Stimulated activated naive B cell treated with anti-CD40 and anti-IgM and Interleukin-4, amounts not matched to agents 10 μg/mL and 1 μg/mL and 100 μg/mL, for 72 hours (primary cell): ENCODE measurements around the gene KLHL17.
A peak's percentile ranks its signal among the peaks of the same experiment; 100 is the strongest.
"Not testable (repeated sequence)": the region's sequence is repeated elsewhere in the genome, so short reads cannot be mapped to it uniquely, and the experiment has no call there.

Experiments
- ATAC-seq, 2 donors: fragments of 150-1000 bp; cut with Tn5 transposase; replicated peaks; 2 replicates each; pipeline ENCODE4 v1.10.0; 2021; ENCODE audit warnings: moderate library complexity in 1 of 2
- DNase-seq: peaks from one replicate; pipeline ENCODE4 v3.0.0; 2021
- H3K27ac Mint-ChIP-seq: one replicate; pipeline ENCODE4 v1.8.0; 2022; ENCODE audit warnings: mild to moderate bottlenecking, mixed read lengths
- H3K27me3 Mint-ChIP-seq, 2 donors: one replicate each; pipeline ENCODE4 v1.8.0; 2022; ENCODE audit warnings: mixed read lengths in 2 of 2
- H3K36me3 Mint-ChIP-seq, 2 donors: one replicate each; pipeline ENCODE4 v1.8.0; 2022; ENCODE audit warnings: mixed read lengths in 2 of 2, mild to moderate bottlenecking in 1 of 2
- H3K4me1 Mint-ChIP-seq, 2 donors: one replicate each; pipeline ENCODE4 v1.8.0; 2022; ENCODE audit warnings: mixed read lengths in 2 of 2, mild to moderate bottlenecking in 1 of 2
- H3K4me3 Mint-ChIP-seq, 2 donors: one replicate each; pipeline ENCODE4 v1.8.0; 2022; ENCODE audit warnings: mild to moderate bottlenecking in 2 of 2, mixed read lengths in 2 of 2, moderate library complexity in 1 of 2
- H3K9me3 Mint-ChIP-seq, 2 donors: one replicate each; pipeline ENCODE4 v1.8.0; 2022; ENCODE audit warnings: mixed read lengths in 2 of 2, mild to moderate bottlenecking in 1 of 2

KLHL17 gene

DNA sequence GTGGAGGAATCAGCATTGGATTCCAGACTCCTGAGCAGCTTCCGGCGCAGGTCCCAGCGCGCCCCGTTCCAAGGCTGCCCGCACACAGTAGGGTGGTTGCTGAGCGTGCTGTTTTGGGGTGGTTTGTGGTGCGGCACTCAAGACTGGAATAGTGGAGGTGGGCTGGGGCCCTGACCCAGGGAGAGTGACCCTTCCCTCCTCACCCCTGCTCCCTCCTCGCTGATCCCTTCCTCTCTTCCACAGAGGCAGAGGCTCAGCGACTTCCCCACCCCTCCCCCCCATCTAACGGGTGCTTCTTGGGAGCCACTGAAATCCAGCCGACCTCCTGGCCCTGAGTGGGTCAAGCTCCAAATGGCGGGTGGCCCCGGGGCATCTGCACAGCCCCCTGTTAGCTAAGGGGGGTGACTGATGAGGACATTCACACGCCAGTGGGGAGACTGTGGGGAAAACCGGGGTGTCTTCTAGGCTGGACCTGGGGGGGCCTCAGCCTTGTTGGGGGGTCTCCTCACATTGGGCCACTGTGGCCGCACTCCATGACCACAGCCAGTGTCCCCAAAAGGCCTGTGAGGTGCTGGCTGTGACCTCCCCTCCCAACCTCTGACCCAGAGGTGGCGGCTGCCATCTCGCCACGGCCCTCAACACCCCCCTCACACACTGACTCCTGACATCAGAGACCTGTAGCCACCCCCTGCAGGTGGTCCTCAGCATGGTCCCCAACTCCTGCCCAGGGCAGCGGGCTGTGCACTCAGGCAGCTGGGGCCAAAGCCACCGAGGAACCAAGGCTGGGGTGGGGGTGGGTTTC, 43.4 kb downstream of the KLHL17 start:
- H3K9me3 Mint-ChIP-seq: no peaks in the 10 kb centered on the region
- ATAC-seq: no peak
- H3K4me1 Mint-ChIP-seq: peaks cover 13 to 24% of the 10 kb centered on the region in 2 donors
- no peak overlapping the region for H3K27ac Mint-ChIP-seq
- no peaks in the 10 kb centered on the region for H3K36me3 Mint-ChIP-seq
- no peak overlapping the region for H3K4me3 Mint-ChIP-seq
- H3K27me3 Mint-ChIP-seq: peaks cover 49 to 64% of the 10 kb centered on the region in 2 donors
- no peak for DNase-seq

DNA sequence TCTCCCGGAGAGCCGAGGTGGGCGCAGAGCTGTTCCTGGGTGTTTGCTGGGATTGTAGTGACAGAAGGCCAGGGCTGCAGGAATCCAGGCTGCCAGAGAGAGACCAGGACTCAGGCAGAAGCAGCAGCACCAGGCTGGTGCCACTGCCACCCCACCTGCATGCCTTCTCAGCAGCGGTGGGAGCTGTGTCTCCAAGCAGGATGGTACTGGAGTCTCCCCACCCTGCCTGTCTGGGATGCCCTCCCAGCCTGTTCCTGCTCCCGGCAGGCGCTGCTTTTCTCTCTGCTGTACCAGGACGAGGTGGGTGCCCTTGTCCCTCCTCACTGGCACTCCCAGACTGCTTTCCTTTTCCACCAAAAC, 44.0 kb downstream of the KLHL17 start:
- Mint-ChIP-seq H3K27ac (no peak overlapping the region), H3K36me3 (peaks cover 0 to 2% of the 10 kb centered on the region in 2 donors), H3K4me3 (no peak overlapping the region), H3K4me1 (peaks cover 16 to 27% of the 10 kb centered on the region in 2 donors), H3K27me3 (peaks cover 47 to 63% of the 10 kb centered on the region in 2 donors), H3K9me3 (peaks cover 2 to 3% of the 10 kb centered on the region in 2 donors)
- no peak for ATAC-seq
- no peak for DNase-seq

DNA sequence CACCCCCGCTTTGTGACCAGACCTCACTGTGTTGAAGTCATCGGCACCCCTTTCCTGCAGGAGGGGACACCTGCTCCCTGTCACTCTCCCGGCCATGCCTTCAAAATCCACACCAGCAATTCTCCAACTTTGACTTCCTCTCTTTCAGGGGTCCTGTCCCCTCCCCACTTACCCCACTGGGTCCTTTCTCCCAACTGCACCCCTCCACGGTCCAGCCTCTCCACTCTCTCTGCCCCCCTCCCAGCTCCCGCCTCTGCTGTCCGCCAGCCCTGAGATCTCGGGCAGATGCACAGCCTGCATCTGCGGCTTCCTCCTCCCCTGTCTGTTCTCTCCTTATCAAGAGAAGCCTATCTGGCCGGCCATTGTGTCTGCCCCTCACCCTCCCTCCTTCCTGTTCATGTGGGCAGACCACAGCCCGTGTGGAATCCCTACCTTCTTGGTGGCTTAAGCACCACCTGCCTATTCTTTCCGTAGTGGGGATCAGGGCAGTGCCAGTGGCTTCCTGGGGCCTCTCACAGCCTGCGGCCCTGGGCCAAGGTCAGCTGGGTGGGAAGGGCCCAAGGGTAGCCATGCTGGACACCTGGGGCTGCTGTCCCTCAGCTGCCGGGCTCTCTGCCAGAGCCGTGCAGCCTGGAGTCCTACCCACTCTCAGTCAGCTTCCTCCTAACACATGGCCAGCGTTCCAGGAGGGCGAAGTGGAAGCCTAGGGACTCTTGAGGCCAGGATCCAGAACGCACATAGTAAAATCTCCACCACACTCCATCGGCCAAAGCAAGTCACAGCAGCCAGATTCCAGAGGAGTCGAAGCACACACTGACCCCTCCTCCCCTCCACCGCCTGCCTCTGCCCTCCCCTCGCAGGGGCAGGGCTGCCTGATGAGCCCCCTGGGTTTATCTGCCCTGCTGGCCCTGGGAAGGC, 44.7 kb downstream of the KLHL17 start:
- peaks cover 2 to 3% of the 10 kb centered on the region in 2 donors for H3K9me3 Mint-ChIP-seq
- ATAC-seq (no peak), DNase-seq (no peak)
- H3K27me3 Mint-ChIP-seq: peaks cover 47 to 63% of the 10 kb centered on the region in 2 donors
- H3K27ac Mint-ChIP-seq: no peak overlapping the region
- peaks cover 16 to 27% of the 10 kb centered on the region in 2 donors for H3K4me1 Mint-ChIP-seq
- peak overlapping the region in 1 of 2 donors; percentile 12 for H3K4me3 Mint-ChIP-seq
- H3K36me3 Mint-ChIP-seq: peaks cover 0 to 2% of the 10 kb centered on the region in 2 donors

DNA sequence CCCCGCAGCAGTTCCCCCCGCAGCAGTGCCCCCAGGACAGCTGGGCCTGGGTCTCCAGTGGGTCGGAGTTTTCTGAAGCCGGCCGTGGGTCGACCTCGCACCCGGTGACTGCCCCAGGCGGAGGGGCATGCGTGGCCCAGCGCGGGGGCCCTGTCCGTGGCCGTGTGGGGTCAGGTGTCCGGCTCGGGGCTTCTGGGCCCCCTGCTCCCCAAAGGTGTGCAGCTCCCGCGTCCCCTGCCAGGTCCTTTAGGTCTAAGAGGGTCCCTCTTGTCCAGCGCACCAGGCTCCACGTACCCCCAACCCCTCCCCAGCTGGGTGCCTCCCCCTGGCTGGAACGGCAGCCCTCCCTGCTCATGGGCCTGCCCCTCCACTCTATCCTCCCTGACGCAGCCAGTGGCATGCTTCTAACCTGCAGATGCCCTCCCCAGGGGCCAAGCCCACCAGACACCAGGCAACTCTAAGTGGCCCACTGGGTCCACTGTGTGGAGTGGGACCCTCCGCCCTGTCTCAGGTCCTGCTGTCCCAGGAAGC, 45.5 kb downstream of the KLHL17 start:
- Mint-ChIP-seq H3K27ac (no peak overlapping the region), H3K9me3 (peaks cover 2 to 3% of the 10 kb centered on the region in 2 donors), H3K4me3 (no peak overlapping the region), H3K4me1 (peaks cover 14 to 24% of the 10 kb centered on the region in 2 donors), H3K27me3 (peaks cover 42 to 60% of the 10 kb centered on the region in 2 donors), H3K36me3 (peaks cover 0 to 2% of the 10 kb centered on the region in 2 donors)
- ATAC-seq: no peak
- no peak for DNase-seq

DNA sequence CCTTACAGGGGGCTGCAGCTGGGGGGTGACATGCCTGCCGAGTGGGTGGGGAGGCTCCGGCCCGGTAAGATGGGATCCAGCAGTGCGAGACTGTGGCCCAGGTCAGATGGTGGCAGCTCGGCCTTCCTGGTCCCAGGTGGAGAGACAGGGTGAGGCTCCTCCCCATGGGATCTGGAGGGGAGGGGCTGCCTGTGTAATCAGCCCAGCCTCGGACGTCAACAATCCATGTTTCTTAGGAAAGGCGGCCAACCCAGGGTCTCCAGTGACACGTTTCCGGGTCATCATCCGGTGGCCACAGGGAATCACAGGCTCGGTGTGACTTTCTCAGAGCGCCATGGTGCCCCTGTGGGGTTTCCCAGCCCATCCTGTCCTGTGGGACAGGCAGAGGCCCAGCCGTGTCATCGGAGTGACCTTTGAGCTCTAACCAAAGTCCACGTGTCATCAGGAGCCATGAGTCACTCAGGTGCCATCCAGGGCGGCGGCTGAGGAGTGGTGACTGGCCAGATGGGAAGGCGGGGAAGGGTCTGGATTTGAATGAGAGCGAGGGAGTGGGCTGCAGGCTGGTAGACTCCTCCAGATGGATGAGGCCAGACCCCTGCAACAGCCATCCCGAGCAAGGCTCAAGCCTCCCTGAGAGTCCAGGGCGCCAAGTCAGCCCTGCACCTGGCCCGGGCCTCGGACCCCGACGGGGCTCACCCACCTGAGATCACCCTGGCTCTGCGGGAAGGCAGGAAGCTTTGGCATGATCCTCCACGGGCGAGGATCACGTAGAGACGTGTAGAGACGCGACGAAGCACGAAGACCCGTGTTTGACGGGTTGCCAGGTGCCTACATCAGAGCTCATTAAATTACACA, 46.1 kb downstream of the KLHL17 start:
- Mint-ChIP-seq H3K27ac (no peak overlapping the region), H3K36me3 (peaks cover 0 to 2% of the 10 kb centered on the region in 2 donors), H3K27me3 (peaks cover 39 to 56% of the 10 kb centered on the region in 2 donors), H3K9me3 (peaks cover 2 to 3% of the 10 kb centered on the region in 2 donors), H3K4me1 (peaks cover 14 to 20% of the 10 kb centered on the region in 2 donors), H3K4me3 (no peak overlapping the region)
- no peak for DNase-seq
- ATAC-seq: no peak

DNA sequence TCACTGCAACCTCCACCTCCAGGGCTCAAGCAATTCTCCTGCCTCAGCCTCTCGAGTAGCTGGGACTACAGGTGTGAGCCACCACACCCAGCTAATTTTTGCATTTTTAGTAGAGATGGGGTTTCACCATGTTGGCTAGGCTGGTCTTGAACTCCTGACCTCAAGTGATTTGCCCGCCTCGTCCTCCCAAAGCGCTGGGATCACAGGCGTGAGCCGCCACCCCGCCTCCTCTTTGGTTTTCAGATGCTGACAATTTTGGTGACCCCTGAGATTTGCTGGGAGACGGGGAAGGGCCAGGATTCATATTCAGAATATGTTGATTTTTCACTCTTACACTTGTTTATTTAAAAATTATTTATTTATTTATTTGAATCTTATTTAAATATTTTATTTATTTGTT, 49.7 kb downstream of the KLHL17 start:
- peaks cover 21 to 26% of the 10 kb centered on the region in 2 donors for H3K4me1 Mint-ChIP-seq
- not testable (repeated sequence) for H3K9me3 Mint-ChIP-seq, H3K4me3 Mint-ChIP-seq, H3K27ac Mint-ChIP-seq, H3K36me3 Mint-ChIP-seq, ATAC-seq, DNase-seq
- H3K27me3 Mint-ChIP-seq: peaks cover 20 to 29% of the 10 kb centered on the region in 2 donors

DNA sequence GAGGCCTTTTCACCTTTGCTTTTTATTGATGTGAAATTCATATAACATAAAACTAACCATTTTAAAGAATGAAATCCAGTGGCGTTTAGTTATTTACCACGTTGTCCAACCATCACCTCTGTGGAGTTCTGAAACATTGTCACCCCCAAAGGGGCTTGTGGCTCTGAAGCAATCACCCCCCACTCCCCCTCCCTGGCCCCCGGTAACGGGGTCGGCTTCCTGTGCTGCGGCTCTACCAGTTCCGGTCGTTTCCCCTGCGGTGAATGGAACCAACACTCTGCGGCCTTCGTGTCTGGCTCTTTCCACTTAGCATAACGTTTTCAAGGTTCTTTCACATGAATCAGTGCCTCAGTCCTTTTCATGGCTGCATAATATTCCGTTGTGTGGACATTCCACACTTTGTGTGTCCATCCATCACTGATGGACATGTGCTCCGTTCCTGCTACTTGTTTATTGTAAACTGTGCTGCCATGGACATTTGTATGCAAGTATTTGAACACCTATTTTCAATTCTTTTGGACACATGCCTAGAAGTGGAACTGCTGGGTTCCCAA, 51.1 kb downstream of the KLHL17 start:
- Mint-ChIP-seq H3K4me3 (no peak overlapping the region), H3K27ac (no peak overlapping the region), H3K27me3 (peaks cover 10 to 17% of the 10 kb centered on the region in 2 donors)

DNA sequence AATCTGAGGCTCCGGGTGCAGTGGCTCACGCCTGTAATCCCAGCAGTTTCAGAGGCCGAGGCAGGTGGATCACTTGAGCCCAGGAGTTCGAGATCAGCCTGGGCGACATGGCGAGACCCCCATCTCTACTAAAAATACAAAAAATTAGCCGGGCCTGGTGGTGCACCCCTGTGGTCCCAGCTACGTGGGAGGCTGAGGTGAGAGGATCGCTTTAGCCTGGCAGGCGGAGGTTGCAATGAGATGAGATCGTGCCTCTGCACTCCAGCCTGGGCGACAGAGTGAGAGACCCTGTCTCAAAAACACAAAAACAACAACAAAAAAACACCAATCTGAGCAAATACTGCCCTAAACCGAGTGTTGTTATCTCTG, 52.3 kb downstream of the KLHL17 start:
- Mint-ChIP-seq H3K27ac (peak overlapping the region; percentile 95), H3K4me1 (peaks cover 20 to 26% of the 10 kb centered on the region in 2 donors), H3K4me3 (peak overlapping the region; percentile 91 to 93)
- H3K9me3 Mint-ChIP-seq, H3K36me3 Mint-ChIP-seq, DNase-seq, H3K27me3 Mint-ChIP-seq: not testable (repeated sequence)
- ATAC-seq: peak; percentile 1 to 3

More for the DNA sequence above, 51.1 kb downstream of the KLHL17 start:
- Mint-ChIP-seq H3K36me3 (peaks cover 0 to 4% of the 10 kb centered on the region in 2 donors), H3K9me3 (peaks cover 2 to 3% of the 10 kb centered on the region in 2 donors), H3K4me1 (peaks cover 19 to 26% of the 10 kb centered on the region in 2 donors)
- ATAC-seq (no peak), DNase-seq (no peak)

DNA sequence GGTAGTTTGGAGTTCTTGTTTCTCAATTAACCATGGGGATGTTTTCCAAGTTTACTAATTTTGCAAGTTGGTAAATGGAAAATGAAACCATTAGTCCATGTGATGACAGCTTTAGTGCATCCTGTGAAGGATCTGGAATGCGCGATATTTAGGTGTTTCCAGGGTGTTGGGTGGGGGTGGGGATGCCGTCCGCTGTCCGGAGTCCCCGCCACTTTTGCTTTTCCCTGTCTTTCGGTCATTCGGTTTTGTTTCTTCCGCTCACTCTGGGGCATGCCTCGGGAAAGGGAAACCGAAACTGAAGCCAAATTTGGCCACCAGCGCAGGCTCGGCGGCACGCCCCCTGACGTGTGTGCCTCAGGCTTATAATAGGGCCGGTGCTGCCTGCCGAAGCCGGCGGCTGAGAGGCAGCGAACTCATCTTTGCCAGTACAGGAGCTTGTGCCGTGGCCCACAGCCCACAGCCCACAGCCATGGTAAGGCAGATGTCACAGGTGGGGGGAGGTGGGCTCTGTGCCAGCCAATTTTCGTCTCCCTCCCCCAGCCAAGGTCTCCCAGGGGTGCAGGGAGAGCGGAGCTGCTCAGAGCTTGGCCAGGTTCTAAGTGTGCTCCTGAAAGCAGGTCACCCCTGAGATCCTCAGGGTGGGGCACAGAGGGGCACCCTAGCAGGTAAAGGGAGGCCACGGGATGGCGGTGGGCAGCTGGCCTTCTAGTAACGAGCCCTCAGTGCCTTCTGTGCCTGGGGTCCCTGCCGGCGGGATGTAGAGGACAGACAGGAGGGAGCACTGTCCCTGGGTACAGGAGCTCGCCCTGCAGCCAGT, 52.9 kb downstream of the KLHL17 start, which contains the start of gene ISG15:
ISG15 (plus strand) TSS at position 393 of the 817 bp plus-strand sequence; CDS start at position 470, 77 bp downstream.
- Mint-ChIP-seq H3K9me3 (peaks cover 2 to 3% of the 10 kb centered on the region in 2 donors), H3K27ac (peak within 1 kb of the TSS; percentile 95)

DNA sequence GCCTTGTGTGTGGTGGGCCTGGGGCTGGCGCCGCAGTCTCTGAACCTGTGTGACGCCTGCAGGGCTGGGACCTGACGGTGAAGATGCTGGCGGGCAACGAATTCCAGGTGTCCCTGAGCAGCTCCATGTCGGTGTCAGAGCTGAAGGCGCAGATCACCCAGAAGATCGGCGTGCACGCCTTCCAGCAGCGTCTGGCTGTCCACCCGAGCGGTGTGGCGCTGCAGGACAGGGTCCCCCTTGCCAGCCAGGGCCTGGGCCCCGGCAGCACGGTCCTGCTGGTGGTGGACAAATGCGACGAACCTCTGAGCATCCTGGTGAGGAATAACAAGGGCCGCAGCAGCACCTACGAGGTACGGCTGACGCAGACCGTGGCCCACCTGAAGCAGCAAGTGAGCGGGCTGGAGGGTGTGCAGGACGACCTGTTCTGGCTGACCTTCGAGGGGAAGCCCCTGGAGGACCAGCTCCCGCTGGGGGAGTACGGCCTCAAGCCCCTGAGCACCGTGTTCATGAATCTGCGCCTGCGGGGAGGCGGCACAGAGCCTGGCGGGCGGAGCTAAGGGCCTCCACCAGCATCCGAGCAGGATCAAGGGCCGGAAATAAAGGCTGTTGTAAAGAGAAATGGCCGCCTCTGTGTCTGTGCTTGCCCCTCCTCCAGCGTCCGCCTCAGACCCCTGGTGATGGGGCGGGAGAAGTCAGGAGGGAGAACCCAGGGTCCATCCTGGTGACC, 53.7 kb downstream of the KLHL17 start:
- Mint-ChIP-seq H3K27ac (peak overlapping the region; percentile 95), H3K9me3 (peaks cover under 1 to 1% of the 10 kb centered on the region in 2 donors), H3K4me1 (peaks cover 19 to 24% of the 10 kb centered on the region in 2 donors), H3K4me3 (peak overlapping the region; percentile 91 to 93), H3K27me3 (no peaks in the 10 kb centered on the region), H3K36me3 (peaks cover 0 to 3% of the 10 kb centered on the region in 2 donors)
- ATAC-seq (no peak), DNase-seq (no peak)

More for the DNA sequence above, 52.9 kb downstream of the KLHL17 start, which contains the start of gene ISG15:
- DNase-seq (peak; percentile 79), ATAC-seq (peak; percentile 98)
- peaks cover 20 to 26% of the 10 kb centered on the region in 2 donors for H3K4me1 Mint-ChIP-seq
- H3K27me3 Mint-ChIP-seq: peaks cover 2 to 3% of the 10 kb centered on the region in 2 donors
- peak within 1 kb of the TSS; percentile 91 to 93 for H3K4me3 Mint-ChIP-seq
- peaks cover 0 to 4% of the 10 kb centered on the region in 2 donors for H3K36me3 Mint-ChIP-seq

DNA sequence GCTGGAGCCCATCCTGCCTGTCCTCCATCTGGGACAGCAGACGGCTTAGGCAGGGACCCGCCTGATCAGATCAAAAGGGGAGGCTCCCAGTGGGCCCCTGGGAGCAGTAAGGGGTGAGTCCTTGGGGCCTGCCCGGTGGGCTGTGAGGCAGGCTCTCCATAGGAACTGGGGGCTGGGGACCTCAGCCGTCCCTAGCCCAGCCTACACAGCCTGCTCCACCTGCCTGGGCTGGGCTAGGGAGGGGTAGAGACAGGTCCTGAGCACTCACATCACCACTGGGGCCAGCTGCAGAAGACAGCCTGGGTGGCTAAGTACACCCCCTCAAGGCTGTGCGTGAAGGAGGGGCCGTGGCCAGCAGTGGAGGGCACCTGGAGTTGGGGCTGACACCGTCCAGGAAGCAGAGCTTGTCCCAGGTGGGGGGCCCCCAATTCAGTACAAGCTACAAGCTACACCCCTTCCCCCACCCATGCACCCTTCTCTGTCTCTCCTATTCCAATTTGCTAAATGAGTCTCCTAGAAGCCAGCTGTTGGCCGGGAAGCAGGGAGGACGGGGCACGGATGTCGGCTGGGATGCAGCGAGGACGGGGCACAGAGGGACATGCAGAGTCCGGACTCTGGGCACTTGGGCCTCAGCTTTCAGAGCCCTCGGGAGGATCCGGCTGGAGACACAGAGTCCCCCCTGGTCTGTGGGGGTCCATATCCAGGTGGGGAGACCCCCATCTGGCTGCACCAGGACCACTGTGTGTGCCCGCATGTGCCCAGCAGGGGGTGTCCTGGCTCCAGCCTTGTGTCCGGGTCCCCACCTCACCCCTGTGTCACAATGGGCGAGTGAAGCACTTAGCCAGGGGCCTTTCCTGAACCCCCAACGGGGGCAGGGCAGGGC, 54.7 kb downstream of the KLHL17 start:
- peak overlapping the region; percentile 39 to 93 for H3K4me3 Mint-ChIP-seq
- peaks cover 18 to 22% of the 10 kb centered on the region in 2 donors for H3K4me1 Mint-ChIP-seq
- no peaks in the 10 kb centered on the region for H3K27me3 Mint-ChIP-seq
- no peak overlapping the region for H3K27ac Mint-ChIP-seq
- ATAC-seq (no peak), DNase-seq (no peak)
- H3K9me3 Mint-ChIP-seq: no peaks in the 10 kb centered on the region
- H3K36me3 Mint-ChIP-seq: peaks cover 0 to 2% of the 10 kb centered on the region in 2 donors
